ENCODE data around the gene CNOT4.
A peak's percentile ranks its signal among the peaks of the same experiment; 100 is the strongest.
"Not testable (repeated sequence)": the region's sequence is repeated elsewhere in the genome, so short reads cannot be mapped to it uniquely, and the experiment has no call there.

Gene CNOT4

GRCh38 chr7:135353832-135354231 is 156.1 kb downstream of the CNOT4 start:
- no peak for DNase-seq

DNA sequence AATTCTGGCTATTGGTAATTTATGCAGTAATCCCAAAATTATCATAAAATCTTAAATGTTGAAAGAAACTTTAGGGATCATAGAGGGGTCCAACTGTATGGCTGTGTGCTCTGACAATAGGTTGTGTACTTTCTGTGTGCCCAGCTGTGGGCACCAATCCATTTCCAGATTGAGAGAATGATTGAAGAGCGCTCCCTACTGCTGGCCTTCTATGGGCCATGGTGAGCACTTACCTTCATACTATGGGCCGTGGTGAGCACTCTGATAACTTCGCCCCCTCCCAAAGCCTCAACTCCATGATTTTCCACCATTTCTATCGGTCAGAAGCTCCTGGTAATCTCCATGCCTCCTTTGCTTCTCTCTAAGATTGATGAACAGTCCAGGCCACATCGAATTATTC is 157.6 kb downstream of the CNOT4 start:
- no peak for DNase-seq

GRCh38 chr7:135351070-135351469 is 158.8 kb downstream of the CNOT4 start:
- not testable (repeated sequence) for DNase-seq

DNA sequence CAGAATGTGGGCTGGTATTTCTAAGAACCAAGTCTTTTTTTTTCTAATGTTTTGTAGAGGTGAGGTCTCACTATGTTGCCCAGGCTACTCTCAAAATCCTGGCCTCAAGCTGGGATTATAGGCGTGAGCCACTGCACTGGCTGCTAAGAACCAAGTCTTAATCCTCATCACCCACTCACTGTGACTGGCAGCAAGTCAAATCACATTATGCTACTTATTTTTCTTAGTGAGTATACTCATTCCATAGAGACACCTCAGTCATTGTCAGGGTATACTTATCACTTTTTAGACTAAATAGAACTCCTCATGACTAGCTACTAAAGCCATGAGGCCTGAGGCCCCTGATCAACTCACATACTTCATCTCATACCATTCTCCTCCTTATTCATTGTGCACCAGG is 160.2 kb downstream of the CNOT4 start:
- no peak for DNase-seq

GRCh38 chr7:135348493-135348892 is 161.4 kb downstream of the CNOT4 start:
- DNase-seq, result no peak

DNA sequence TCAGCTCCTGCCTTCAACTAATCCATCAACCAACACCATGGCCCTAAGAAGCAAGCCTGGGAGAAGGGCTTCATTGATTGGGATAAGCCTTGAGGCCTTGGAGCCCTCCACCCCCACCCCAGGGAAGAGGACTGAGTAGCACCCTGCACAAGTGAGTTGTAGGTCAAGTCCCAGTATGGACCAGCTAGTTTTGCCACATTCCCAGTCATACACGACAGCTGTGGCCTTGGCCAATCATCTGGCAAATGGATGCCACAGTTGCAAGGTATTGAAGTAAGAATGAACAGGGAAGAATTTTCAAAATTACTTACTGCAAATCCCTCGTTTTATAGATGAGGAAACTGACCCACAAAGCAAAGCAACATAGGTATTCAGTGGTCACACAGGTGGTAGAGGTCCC is 166.5 kb downstream of the CNOT4 start:
- DNase-seq, result no peak

GRCh38 chr7:135342887-135343286 is 167.0 kb downstream of the CNOT4 start:
- DNase-seq, result no peak

- DNase-seq, result no peak
Measured at GRCh38 chr7:135341049-135341448, 168.9 kb downstream of the CNOT4 start.

GRCh38 chr7:135337977-135338550 is 171.8 kb downstream of the CNOT4 start:
- DNase-seq, result no peak

DNA sequence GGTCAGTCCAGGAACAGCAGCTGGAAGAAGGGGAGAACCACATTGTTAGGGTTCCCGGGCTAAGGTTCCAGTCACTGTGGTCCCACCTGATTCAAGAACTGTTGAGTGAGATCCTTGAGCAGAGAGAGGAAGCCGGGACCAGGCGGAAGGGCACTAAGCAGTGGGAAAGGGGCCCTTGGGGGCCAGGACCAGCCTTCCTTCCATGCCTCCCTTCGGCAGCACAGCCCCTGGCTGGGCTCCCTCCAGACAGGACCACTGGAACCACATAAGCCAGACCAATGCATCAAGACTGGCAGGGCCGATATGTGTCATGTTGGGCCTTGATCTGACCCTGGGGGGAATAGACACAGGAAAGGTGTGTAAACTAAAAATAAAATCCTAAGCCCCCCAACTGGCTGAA is 172.4 kb downstream of the CNOT4 start:
- DNase-seq, result no peak

- DNase-seq, result peak; percentile 73
Measured at GRCh38 chr7:135335628-135336139, 174.2 kb downstream of the CNOT4 start.

DNA sequence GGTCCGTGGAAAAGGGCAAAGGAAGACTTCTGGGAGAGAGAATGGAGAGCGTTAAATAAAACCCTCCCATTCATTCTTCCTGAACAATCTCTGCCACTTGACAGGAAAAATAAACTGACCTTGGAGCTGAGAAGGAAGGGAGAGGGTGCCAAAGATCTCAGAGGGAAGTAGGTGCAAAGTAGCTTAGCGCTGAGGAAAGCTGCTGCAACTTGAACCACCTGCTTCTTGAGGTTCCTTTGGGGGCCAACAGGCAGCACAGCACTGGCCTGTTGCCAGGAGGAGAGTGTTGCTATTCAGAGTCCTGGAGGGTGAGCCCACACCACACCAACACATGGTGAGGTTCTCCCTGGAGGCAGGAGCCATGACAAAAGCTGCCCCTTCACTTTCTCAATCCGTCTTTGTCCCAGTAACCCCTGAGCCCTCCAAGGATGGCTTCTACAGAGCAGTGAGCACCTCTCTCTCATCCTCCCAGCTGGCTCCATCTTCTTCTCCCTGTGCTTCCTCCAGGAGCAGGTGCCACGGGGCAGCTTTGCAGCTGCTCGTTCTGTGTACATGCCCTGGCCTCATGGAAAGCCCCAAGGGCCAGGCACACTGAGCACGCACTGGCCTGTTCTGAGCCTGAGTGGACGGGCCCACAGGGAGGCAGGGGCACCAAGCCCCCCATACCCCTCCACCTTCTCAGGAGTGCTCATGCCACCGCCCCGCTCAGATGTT is 174.9 kb downstream of the CNOT4 start:
- no peak for DNase-seq

DNA sequence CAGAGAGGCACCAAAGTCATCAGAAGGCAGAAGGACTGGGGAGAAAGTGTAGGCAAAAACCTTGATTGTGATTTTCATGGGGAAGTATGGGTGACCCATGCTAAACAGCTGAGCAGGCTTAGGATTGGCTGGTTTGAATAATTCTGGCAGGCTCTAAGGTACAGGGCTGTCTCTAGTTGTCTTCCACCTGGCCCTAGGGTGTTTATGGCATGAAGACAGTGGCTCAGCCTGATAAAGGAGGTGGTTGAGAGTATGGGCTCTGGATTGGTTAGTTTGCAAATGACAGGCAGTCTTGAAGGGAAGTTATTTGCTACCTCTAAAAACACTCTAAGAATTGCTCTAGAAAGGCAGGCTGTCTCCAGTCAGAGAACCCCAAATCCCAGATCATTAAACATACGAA is 176.0 kb downstream of the CNOT4 start:
- no peak for DNase-seq

DNA sequence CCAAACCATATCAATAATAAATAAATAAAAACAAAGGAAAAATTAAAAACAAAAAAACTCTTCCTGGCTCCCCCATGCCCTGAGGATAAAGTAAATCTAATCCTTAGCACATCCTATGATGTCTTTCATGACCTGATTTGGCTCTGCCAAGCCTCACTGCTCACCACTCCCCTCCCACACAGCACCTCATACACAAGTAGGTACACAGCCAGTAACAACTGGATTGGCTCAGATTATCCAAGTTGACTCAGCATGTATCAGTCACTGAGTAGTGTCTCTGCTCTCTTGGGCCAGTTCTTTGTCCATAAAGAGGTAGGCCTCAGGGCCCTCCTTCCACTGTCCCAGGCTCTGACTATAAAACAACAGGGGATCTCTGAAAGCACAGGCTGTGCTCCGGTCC is 176.7 kb downstream of the CNOT4 start:
- no peak for DNase-seq

DNA sequence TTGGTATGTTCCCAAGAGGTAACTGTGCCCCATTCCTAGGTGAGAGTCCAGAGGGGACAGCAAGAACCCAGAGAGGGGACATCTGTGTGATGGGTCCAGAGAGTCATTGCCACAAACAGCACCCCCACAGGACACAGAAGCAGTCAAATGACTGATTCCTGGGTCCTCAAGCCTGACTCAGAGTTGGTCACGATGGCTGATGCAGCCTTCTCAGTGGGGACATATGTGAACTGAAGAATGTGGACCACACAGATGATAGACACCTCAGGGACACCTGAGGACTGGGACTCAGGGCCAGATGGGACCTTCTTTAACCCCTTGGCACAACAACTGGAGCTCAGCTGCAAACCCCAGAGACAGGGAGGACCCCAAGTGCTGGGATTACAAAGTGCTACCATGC is 179.8 kb downstream of the CNOT4 start:
- no peak for DNase-seq

GRCh38 chr7:135328526-135328925 is 181.4 kb downstream of the CNOT4 start:
- DNase-seq, result no peak

DNA sequence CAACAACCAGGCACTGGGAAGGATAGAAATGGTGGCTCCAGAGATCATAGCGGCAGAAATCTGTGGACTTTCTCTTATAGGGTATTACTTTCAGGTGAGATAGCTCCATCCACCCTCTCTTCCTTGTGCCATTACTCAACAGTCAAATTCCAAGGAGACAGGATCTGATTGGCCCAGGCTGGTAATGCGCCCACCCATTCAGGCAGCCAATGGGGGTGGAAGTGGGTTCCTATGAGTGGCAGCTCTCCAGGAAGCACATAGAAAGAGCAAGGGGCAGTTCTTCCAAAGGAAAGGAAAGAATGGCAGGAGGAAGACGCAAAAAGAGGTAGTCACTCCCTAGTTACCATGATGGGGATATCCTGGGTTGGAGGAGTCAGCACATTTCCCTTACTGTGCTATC is 181.8 kb downstream of the CNOT4 start:
- DNase-seq, result no peak

- no peak for DNase-seq
Measured at GRCh38 chr7:135327458-135327857, 182.4 kb downstream of the CNOT4 start.

DNA sequence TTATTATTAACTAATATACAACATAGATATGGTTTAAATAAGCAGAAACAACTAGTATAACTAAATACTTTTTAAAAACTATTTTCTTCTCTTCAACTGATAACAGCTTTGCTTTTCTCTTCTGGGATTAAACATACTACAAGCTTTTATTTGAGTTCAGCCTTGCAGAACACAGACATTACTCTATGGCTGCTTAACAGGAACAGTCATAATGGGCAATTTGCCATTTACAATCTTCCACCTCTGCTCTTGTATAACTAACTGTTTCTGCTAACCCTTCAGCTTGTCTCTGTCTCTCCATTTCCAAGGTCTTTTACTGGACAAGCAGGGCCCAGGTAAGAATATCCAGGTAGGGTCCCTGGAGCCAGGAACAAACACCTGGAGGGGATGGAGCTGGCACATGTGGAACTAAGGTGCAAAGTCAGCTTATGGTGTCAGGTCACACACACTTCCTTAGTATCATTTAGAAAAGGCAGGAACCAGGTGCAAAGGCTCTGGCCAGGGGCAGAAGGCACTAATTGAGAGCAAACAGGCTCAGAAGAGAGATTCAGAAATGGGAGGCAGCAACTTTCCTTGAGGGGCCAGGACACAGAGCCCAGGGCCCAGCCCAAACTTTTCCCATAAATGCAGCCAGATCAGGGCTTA is 183.1 kb downstream of the CNOT4 start:
- peak; percentile 37 for DNase-seq

DNA sequence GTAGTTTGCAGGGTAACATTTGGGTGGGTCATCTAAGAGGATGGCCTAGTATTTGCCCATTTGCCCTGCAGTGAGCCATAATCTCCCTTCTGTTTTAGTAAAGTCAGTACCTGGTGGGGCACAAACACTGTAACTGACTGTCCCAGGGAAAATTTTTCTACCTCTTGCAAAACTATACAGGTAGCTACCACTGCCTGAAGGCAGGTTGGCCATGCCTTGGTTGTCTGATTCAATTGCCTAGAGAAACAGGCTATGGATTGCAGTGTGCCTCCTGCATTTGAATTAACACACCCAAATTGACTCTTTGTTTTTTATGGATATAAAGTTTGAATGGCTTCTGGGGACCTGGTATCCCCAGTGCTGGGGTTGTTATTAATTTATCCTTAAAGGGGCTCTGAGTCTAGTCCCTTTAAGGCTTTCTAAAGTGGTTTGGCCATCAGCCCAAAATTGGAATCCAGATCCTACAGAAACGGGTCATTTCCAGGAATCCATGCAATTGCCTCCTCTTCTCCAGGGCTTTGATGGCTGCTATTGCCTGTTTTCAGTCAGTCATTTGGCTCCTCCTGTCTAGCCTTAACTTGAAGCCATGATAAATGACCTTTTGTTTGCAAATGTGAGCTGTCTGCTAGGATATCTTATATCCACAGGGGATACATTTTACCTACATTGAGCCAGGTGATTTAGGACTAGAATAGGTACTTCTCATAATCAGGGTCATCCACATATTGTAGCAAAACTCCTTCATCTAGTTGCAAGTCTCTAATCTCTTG is 187.1 kb downstream of the CNOT4 start:
- DNase-seq, result no peak

- no peak for DNase-seq
Measured at GRCh38 chr7:135321556-135321955, 188.3 kb downstream of the CNOT4 start.

GRCh38 chr7:135320953-135321352 is 188.9 kb downstream of the CNOT4 start:
- not testable (repeated sequence) for DNase-seq

DNA sequence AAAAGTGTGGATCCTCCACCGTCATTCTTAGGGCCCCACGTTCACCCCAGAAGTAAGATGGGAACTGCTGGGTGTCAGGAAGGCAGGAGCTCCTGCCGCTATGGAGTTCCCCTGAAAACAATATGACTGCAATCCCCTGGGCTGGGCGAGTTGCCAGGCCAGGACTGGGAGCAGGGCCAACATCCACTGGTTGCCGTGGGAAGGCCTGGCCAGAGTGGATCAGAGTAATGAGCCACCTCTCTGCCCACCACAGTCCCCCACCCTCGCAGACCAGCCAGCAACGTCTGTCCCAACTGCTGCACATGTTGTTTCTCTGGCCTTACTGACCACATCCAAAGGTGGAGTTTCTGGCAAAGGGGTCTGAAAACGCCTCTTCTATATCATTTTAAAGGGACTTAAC is 189.6 kb downstream of the CNOT4 start:
- DNase-seq, result peak; percentile 66

Measured in DMS153 (cell line).